HG02678 (cell line): ENCODE data around the gene AK1.
"Not testable (repeated sequence)": the region's sequence is repeated elsewhere in the genome, so short reads cannot be mapped to it uniquely, and the experiment has no call there.

Experiments used
- ATAC-seq: cut with Tn5 transposase; IDR thresholded peaks from one replicate; pipeline ENCODE4 v1.9.1; 2021; ENCODE audit warnings: mild to moderate bottlenecking, moderate library complexity; ENCODE audit not compliant: unreplicated experiment

AK1 gene

DNA sequence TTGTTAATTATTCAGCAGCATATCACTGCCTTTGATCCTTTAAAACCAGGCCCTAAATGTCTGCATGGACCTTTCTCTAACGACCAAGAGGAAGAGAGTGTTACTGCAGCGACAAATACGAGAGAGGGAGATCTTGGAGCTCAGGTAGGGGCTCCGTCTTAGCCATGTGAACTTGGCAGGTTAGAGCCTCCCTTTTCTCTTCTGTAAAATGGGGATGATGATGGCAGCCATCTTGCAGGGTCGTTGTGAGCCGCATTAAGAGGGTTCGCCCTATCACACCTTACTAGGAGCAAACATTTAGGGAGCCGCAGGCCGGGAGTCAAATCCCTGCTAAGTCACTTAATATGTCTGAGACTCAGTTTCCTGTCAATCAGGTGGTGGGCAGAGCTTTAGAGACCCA, 24.6 kb downstream of the AK1 start:
- ATAC-seq, result no peak

- no peak for ATAC-seq
Measured at GRCh38 chr9:127850286-127850830, 27.1 kb downstream of the AK1 start.

GRCh38 chr9:127848756-127849504, 28.5 kb downstream of the AK1 start:
- ATAC-seq, result no peak

DNA sequence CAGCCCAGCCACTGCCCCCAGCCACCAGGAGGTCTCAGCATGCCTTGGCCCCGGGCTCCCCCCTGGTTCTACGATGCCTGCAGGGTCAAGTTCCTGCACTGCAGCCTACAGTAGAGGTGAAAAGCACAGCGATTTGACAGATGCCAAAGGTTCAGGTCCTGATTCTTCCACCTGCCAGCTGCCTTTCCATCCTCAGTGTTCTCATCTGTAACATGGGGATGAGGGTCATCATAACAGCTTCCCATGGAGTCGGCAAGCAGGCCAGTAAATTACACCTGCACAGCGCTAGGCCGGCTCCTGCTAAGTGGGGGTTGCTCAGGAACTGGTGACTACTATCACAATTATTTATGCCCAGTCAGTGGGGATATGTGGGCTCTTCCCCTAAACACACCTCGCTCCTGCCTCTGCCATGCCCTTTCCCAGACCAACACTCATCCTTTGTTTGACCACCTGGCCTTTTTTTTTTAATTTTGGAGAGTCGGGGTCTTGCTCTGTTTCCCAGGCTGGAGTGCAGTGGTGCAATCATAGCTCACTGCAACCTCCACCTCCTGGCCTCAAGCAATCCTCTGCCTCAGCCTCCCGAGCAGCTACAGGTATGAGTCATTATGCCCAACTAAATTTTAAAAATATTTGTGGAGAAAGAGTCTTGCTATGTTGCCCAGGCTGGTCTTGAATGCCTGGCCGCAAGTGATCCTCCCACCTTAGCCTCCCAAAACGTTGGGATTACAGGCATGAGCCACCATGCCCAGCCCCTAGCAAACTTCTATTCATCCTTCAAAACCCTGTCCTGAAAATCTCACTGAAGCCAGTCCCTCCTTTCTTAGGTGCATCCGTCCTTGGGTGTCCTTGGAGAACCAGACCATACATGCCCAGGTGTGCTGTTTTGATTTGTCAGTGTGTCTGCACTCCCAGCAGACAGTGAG, 29.4 kb downstream of the AK1 start:
- ATAC-seq, result no peak

GRCh38 chr9:127847178-127847510, 30.3 kb downstream of the AK1 start:
- ATAC-seq, result no peak

DNA sequence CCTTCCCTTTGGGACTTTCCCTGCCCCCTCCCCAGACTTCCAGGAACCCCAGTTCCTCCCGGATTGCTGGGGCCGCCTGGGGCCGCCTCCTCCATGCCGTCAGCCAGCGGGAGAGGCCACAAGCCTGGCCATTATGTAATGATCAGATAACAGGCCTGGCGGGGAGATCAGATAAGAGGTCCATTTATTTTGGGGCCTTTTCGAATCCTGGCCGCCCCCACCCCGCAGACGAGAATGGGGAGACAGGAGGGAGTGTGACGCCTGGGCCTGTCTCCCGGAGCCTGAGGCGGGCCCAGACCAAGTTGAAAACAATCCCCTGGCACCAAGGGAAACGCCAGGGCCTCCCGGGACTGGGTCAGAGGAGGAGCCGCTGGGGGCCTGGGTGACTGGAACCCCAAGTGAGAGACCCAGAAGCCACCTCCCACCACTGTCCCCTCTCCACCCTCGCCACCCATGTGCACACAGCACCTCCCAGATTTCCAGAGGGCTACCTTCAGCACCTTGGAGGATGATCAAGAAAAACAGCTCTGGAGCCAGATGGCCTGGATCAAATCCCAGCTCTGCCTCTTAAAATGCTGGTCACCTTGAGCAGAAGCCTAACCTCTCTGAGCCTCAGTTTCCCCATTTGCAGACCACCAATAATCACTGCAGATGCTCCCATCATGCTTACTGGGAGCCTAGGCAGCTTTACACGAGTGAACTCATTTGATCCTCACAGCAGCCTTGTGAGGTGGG, 30.9 kb downstream of the AK1 start:
- no peak for ATAC-seq

DNA sequence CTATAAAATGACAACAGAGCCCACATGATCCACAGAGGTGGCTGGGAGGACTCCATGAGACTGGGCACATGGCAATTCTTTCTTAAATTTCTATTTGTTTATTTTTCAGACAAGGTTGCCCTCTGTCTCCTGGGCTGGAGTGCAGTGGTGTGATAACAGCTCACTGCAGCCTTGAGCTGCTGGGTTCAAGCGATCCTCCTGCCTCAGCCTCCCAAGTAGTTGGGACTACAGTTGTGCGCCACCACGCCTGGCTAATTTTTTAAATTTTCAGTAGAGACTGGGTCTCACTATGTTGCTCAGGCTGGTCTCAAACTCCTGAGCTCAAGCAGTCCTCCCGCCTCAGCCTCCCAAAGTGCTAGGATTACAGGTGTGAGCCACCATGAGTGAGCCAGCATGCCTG, 31.9 kb downstream of the AK1 start:
- not testable (repeated sequence) for ATAC-seq

GRCh38 chr9:127844821-127845359, 32.6 kb downstream of the AK1 start:
- ATAC-seq, result no peak

DNA sequence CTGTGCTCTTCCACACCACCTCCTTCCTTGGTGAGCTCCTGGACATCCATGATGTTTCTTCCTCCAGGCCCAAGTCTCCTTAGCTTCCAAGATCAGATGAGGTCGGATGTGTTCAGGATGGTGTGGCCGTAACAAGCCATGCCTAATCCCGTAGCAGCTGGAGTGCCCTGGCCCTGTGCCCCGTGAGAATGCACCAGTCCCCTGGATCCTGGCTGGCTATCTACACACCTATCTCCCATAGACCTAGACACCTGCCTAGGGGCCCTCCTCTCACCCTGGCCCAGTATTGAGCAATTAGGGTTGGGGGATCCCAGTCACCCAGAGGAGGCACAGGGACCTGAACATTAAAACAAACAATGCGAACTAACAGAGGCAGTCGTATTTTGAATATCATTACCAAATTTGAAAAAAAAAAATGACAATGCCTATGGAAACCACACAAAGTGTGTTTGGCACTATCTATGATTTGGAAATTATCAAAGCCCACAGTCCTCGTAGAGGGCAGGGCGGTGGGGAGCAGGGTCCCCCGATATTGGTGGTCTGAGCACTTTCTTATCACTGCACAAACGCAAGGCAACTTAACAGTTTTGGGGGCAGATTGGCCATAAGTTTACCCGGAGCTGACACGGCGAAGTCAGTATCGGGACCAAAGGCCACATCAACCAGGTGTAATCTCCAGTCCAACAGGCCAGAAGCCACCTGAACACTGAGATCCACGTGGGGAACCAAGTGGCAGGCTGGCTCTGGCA, 36.2 kb downstream of the AK1 start:
- no peak for ATAC-seq

- no peak for ATAC-seq
Measured at GRCh38 chr9:127838375-127839078, 38.9 kb downstream of the AK1 start.

DNA sequence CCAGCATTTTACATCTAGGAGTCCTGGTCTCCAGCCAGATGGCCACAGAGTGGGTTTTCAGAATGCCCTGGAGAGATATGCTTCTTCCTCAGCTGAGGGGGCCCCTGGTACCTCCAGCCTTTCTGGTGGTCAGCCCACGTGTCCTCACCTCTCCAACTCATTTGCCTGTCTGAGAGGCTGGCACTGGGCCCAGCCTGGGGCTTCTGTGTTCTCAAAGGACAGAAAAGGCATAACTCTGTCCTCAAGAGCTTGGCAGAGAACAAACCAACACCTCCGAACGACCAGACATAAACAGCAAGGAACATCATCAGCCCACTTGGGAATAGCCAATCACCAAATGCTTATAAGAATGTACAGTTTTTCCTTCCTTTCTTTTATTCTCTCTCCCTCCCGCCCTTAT, 40.1 kb downstream of the AK1 start:
- ATAC-seq, result no peak

DNA sequence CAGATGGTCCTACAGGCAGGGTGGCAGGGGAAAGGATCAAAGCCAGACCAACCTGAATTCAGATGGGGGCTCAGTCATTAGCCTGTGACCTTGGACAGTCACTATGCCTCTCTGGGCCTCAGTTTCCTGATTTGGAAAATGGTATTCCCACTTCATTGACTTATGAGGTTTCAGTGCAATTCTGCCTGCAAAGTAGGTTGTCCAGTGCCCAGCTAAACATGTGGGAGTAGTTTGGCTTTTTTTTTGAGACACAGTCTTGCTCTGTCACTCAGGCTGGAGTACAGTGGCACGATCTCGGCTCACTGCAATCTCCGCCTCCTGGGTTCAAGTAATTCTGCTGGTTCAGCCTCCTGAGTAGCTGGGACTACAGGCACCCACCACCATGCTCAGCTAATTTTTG, 40.9 kb downstream of the AK1 start:
- ATAC-seq, result not testable (repeated sequence)

- ATAC-seq, result no peak
Measured at GRCh38 chr9:127835991-127836516, 41.4 kb downstream of the AK1 start.

DNA sequence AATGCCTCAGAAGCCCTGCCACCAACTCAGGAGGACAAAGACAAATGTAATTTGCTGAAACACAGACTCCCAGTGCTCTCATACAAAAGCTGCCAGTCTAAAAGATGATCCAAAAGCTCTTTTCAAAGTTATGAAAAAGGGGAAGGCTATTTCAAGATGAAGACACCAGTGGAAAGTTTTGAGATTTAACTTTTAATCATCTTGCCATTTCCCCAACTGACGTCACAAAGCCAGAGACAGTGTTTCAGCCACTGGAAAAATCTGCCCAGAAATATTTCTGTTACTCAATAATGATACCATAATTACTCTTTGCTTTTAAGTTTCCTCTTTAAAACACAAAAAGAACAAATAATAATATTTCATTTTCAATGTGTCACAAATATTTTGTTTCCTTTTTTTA, 43.9 kb downstream of the AK1 start:
- no peak for ATAC-seq

DNA sequence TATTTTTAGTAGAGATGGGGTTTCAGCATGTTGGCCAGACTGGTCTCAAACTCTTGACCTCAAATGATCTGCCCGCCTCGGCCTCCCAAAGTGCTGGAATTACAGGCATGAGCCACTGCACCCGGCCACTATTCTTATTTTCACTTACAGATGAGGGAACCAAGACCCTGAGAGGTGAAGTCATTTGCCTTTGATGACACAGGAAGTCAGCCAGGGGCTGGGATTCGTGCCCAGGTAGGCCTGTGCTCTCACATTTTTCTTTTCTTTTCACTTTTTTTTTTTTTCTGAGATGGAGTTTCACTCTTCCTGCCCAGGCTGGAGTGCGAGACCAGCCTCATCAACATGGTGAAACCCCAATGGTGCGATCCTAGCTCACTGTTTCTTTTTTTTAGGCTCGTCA, 45.2 kb downstream of the AK1 start:
- ATAC-seq, result no peak

GRCh38 chr9:127829205-127829906, 48.1 kb downstream of the AK1 start:
- no peak for ATAC-seq

DNA sequence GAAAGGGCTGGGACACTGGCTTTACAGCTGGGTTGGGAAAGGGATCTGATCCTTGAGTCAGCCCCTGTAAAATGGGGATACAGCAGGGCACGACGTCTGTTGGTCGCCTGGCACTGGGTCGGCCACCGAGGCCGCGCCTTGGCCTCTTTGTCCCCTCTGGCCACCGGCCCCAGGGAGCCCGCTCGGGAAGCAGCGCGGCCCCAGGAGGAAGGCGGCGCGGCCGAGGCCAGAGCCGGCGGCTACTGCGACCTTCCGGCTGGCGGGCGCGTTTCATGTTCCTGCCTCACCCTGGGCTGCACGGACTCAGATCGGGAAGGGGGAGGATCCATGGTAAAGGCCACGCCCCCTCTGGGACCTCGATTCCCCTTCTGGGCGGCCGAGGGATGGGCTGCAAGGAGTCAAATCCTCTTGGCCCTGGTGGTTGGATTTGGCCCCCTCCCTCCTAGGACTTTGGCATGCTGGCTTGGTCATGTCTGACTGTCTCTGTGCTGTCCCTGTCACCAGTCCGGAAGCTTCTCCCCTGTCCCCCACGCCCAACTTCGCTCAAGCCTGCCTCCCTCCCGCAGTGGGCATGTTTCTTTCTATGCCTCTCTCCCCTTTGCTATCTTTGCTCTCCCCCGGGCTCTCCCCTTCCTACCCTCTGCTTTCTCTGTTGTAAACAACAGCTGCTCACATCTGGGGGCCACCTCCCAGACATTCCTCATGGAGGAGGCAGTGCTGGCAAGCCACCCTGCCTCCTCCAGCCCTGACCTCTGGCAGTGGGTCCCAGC, 49.0 kb downstream of the AK1 start:
- ATAC-seq, result no peak

DNA sequence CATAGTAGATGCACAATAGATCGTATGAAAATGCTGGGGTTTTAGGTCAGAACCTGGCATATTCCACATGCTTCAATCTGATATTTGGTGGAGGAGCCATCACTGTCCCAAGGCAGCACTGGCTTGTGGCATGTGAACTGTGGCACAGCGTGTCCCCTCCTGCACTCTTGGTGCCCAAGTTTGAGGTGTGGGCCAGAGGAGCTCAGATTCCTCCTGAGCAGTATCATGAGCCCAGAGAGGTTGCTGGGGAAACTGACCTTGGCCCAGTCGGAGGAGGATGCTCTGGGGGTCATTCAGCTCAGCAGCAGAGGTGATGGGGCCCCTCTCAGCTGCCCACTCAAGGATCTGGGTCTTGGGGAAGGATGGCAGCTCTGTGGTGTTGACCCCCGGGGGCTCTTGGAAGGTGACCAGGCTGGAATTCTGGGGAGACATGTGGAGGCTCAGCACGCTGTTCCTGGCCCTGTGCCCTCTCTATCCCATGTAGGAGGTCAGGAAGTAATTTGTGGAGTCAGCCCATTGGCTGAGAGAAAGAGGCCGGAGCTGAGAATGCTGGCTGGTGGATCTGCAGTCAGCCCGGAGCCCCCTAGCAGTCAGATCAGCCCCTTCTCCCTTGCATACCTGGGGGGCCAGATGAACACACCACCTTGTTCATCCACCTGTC, 51.1 kb downstream of the AK1 start:
- no peak for ATAC-seq
